ENCODE results near the gene GDF7. TPM values are rescaled to one million over a fixed set of nuclear protein-coding genes. Genes with fewer than 3 reads are reported as not detected.

The GDF7 gene
- total and polyA plus RNA-seq, 7 experiments from 2014 or later: 0.01 to 0.20 (median 0.05) TPM; not detected in 2

- POLR2A ChIA-PET: no interaction called here
Observed at GRCh38 chr2:20629181-20629580, 37.8 kb upstream of the GDF7 start.

GRCh38 chr2:20629581-20630171 lies 37.3 kb upstream of the GDF7 start:
- ChIA-PET POLR2A (no interaction called here), CTCF (interaction anchor here (1.3 kb wide), 1 partner anchor 12 kb away, joined by 5 read pairs; no protein-coding TSS in a partner anchor)
- H3K27ac ChIP-seq (ENCODE audit: low read depth, low read length): no peak overlapping the region

More at GRCh38 chr2:20629181-20629580, 37.8 kb upstream of the GDF7 start:
- CTCF ChIA-PET: interaction anchor here (1.3 kb wide), 1 partner anchor 13 kb away, joined by 5 read pairs; no protein-coding TSS in a partner anchor
- Histone ChIP-seq H3K9me3 (ENCODE audit: control insufficient read depth in 2 of 3, low read length in 3 of 3) (no peaks in the 10 kb centered on the region), H3K4me3 (ENCODE audit: low read length) (no peak overlapping the region), H3K27me3 (ENCODE audit: control insufficient read depth in 2 of 2, insufficient read depth in 2 of 2, low read length in 2 of 2) (no peaks in the 10 kb centered on the region), H3K36me3 (ENCODE audit: control insufficient read depth in 2 of 3, insufficient read depth in 3 of 3, low read length in 3 of 3) (peaks cover 0 to 32% (median 0%) of the 10 kb centered on the region in 3 experiments), H3K27ac (ENCODE audit: low read depth, low read length) (no peak overlapping the region), H3K4me1 (ENCODE audit: control insufficient read depth in 2 of 2, insufficient read depth in 2 of 2, low read length in 2 of 2) (no peaks in the 10 kb centered on the region)
- Mint-ChIP-seq H3K27ac (no peak overlapping the region), H3K4me3 (no peak overlapping the region), H3K9me3 (no peaks in the 10 kb centered on the region), H3K27me3 (no peaks in the 10 kb centered on the region), H3K4me1 (peaks cover 0 to 4% (median 0%) of the 10 kb centered on the region in 7 donors), H3K36me3 (peaks cover 0 to 43% (median 4%) of the 10 kb centered on the region in 5 donors)
- DNase-seq: no peak
- intact Hi-C loops (cut with micrococcal nuclease): no loop called here
- ATAC-seq: no peak

GRCh38 chr2:20630967-20631366 lies 36.0 kb upstream of the GDF7 start:
- Histone ChIP-seq H3K27ac (ENCODE audit: low read depth, low read length) (no peak overlapping the region), H3K4me3 (ENCODE audit: low read length) (no peak overlapping the region), H3K36me3 (ENCODE audit: control insufficient read depth in 2 of 3, insufficient read depth in 3 of 3, low read length in 3 of 3) (peaks cover 0 to 31% (median 0%) of the 10 kb centered on the region in 3 experiments), H3K27me3 (ENCODE audit: control insufficient read depth in 2 of 2, insufficient read depth in 2 of 2, low read length in 2 of 2) (no peaks in the 10 kb centered on the region), H3K4me1 (ENCODE audit: control insufficient read depth in 2 of 2, insufficient read depth in 2 of 2, low read length in 2 of 2) (no peaks in the 10 kb centered on the region), H3K9me3 (ENCODE audit: control insufficient read depth in 2 of 3, low read length in 3 of 3) (no peaks in the 10 kb centered on the region)
- Mint-ChIP-seq H3K27ac (peak overlapping the region in 1 of 9 donors; percentile 1), H3K4me3 (no peak overlapping the region), H3K27me3 (no peaks in the 10 kb centered on the region), H3K36me3 (peaks cover 0 to 43% (median 8%) of the 10 kb centered on the region in 5 donors), H3K9me3 (no peaks in the 10 kb centered on the region), H3K4me1 (peaks cover 0 to 12% (median 0%) of the 10 kb centered on the region in 7 donors)
- intact Hi-C loops (cut with micrococcal nuclease): no loop called here
- DNase-seq (no peak), ATAC-seq (no peak)
- ChIA-PET CTCF (no interaction called here), POLR2A (no interaction called here)

More at GRCh38 chr2:20629581-20630171, 37.3 kb upstream of the GDF7 start:
- Histone ChIP-seq H3K9me3 (ENCODE audit: control insufficient read depth in 2 of 3, low read length in 3 of 3) (no peaks in the 10 kb centered on the region), H3K27me3 (ENCODE audit: control insufficient read depth in 2 of 2, insufficient read depth in 2 of 2, low read length in 2 of 2) (no peaks in the 10 kb centered on the region), H3K4me1 (ENCODE audit: control insufficient read depth in 2 of 2, insufficient read depth in 2 of 2, low read length in 2 of 2) (no peaks in the 10 kb centered on the region), H3K4me3 (ENCODE audit: low read length) (no peak overlapping the region), H3K36me3 (ENCODE audit: control insufficient read depth in 2 of 3, insufficient read depth in 3 of 3, low read length in 3 of 3) (peaks cover 0 to 27% (median 0%) of the 10 kb centered on the region in 3 experiments)
- peaks cover 0 to 39% (median 4%) of the 10 kb centered on the region in 5 donors for H3K36me3 Mint-ChIP-seq
- H3K27me3 Mint-ChIP-seq: no peaks in the 10 kb centered on the region
- ATAC-seq (peak; percentile 20), DNase-seq (no peak)
- H3K9me3 Mint-ChIP-seq: no peaks in the 10 kb centered on the region
- H3K4me1 Mint-ChIP-seq: peaks cover 0 to 5% (median 0%) of the 10 kb centered on the region in 7 donors
- intact Hi-C loops (cut with micrococcal nuclease): no loop called here
- H3K4me3 Mint-ChIP-seq: no peak overlapping the region
- H3K27ac Mint-ChIP-seq: no peak overlapping the region

- Mint-ChIP-seq H3K4me3 (no peak overlapping the region), H3K4me1 (peaks cover 0 to 12% (median 0%) of the 10 kb centered on the region in 7 donors), H3K9me3 (no peaks in the 10 kb centered on the region), H3K27me3 (no peaks in the 10 kb centered on the region), H3K27ac (peak overlapping the region in 1 of 9 donors; percentile 23), H3K36me3 (peaks cover 0 to 40% (median 8%) of the 10 kb centered on the region in 5 donors)
- Histone ChIP-seq H3K27me3 (ENCODE audit: control insufficient read depth in 2 of 2, insufficient read depth in 2 of 2, low read length in 2 of 2) (no peaks in the 10 kb centered on the region), H3K4me1 (ENCODE audit: control insufficient read depth in 2 of 2, insufficient read depth in 2 of 2, low read length in 2 of 2) (no peaks in the 10 kb centered on the region), H3K36me3 (ENCODE audit: control insufficient read depth in 2 of 3, insufficient read depth in 3 of 3, low read length in 3 of 3) (peaks cover 0 to 33% (median 0%) of the 10 kb centered on the region in 3 experiments), H3K9me3 (ENCODE audit: control insufficient read depth in 2 of 3, low read length in 3 of 3) (no peaks in the 10 kb centered on the region), H3K27ac (ENCODE audit: low read depth, low read length) (no peak overlapping the region), H3K4me3 (ENCODE audit: low read length) (no peak overlapping the region)
- ChIA-PET CTCF (no interaction called here), POLR2A (no interaction called here)
- intact Hi-C loops (cut with micrococcal nuclease): no loop called here
- no peak for DNase-seq
- ATAC-seq: no peak
Observed at GRCh38 chr2:20631617-20632307, 35.2 kb upstream of the GDF7 start.

- Mint-ChIP-seq H3K4me1 (peaks cover 0 to 12% (median 0%) of the 10 kb centered on the region in 7 donors), H3K27ac (no peak overlapping the region), H3K36me3 (peaks cover 0 to 41% (median 8%) of the 10 kb centered on the region in 5 donors), H3K4me3 (no peak overlapping the region), H3K9me3 (no peaks in the 10 kb centered on the region), H3K27me3 (no peaks in the 10 kb centered on the region)
- no peaks in the 10 kb centered on the region for H3K9me3 ChIP-seq (ENCODE audit: control insufficient read depth in 2 of 3, low read length in 3 of 3)
- intact Hi-C loops (cut with micrococcal nuclease): no loop called here
- no peaks in the 10 kb centered on the region for H3K27me3 ChIP-seq (ENCODE audit: control insufficient read depth in 2 of 2, insufficient read depth in 2 of 2, low read length in 2 of 2)
- no peaks in the 10 kb centered on the region for H3K4me1 ChIP-seq (ENCODE audit: control insufficient read depth in 2 of 2, insufficient read depth in 2 of 2, low read length in 2 of 2)
- DNase-seq: no peak
- no peak for ATAC-seq
- ChIA-PET POLR2A (no interaction called here), CTCF (no interaction called here)
- H3K4me3 ChIP-seq (ENCODE audit: low read length): no peak overlapping the region
- H3K27ac ChIP-seq (ENCODE audit: low read depth, low read length): no peak overlapping the region
- H3K36me3 ChIP-seq (ENCODE audit: control insufficient read depth in 2 of 3, insufficient read depth in 3 of 3, low read length in 3 of 3): peaks cover 0 to 34% (median 0%) of the 10 kb centered on the region in 3 experiments
Observed at GRCh38 chr2:20632446-20632990, 34.4 kb upstream of the GDF7 start.

GRCh38 chr2:20633001-20633400 lies 33.9 kb upstream of the GDF7 start:
- H3K4me3 Mint-ChIP-seq: no peak overlapping the region
- H3K27me3 Mint-ChIP-seq: no peaks in the 10 kb centered on the region
- H3K27ac Mint-ChIP-seq: no peak overlapping the region
- H3K36me3 Mint-ChIP-seq: peaks cover 0 to 44% (median 12%) of the 10 kb centered on the region in 5 donors
- Histone ChIP-seq H3K27ac (ENCODE audit: low read depth, low read length) (no peak overlapping the region), H3K9me3 (ENCODE audit: control insufficient read depth in 2 of 3, low read length in 3 of 3) (no peaks in the 10 kb centered on the region), H3K36me3 (ENCODE audit: control insufficient read depth in 2 of 3, insufficient read depth in 3 of 3, low read length in 3 of 3) (peaks cover 0 to 39% (median 0%) of the 10 kb centered on the region in 3 experiments), H3K4me1 (ENCODE audit: control insufficient read depth in 2 of 2, insufficient read depth in 2 of 2, low read length in 2 of 2) (no peaks in the 10 kb centered on the region), H3K27me3 (ENCODE audit: control insufficient read depth in 2 of 2, insufficient read depth in 2 of 2, low read length in 2 of 2) (no peaks in the 10 kb centered on the region), H3K4me3 (ENCODE audit: low read length) (no peak overlapping the region)
- no peak for ATAC-seq
- intact Hi-C loops (cut with micrococcal nuclease): no loop called here
- H3K4me1 Mint-ChIP-seq: peaks cover 0 to 12% (median 0%) of the 10 kb centered on the region in 7 donors
- ChIA-PET CTCF (no interaction called here), POLR2A (no interaction called here)
- DNase-seq: no peak
- no peaks in the 10 kb centered on the region for H3K9me3 Mint-ChIP-seq
